ENCODE measurements around the gene KRT84. TPM values are rescaled to one million over a fixed set of nuclear protein-coding genes. Genes with fewer than 3 reads are reported as not detected.

KRT84 gene
- total and polyA plus RNA-seq, 7 donors, result not detected

- no peak overlapping the region for H3K4me3 ChIP-seq
- peaks cover 0 to 7% (median 2%) of the 10 kb centered on the region in 4 donors for H3K9me3 ChIP-seq
- no peak for DNase-seq
- 85 to 91% methylated on average over 3 of the region's 3 CpGs for WGBS, 2 donors
- TF ChIP-seq POLR2AphosphoS5 (IDR thresholded peaks at IDR 0.05) (no peak), EP300 (IDR thresholded peaks at IDR 0.05) (no peak), CTCF (IDR thresholded peaks at IDR 0.05) (no peak), POLR2A (IDR thresholded peaks at IDR 0.05) (no peak)
- no peak overlapping the region for H3K27ac ChIP-seq
- intact Hi-C loops (cut with DNase I), result no loop called here
- no peaks in the 10 kb centered on the region for H3K4me1 ChIP-seq
- H3K27me3 ChIP-seq, result no peaks in the 10 kb centered on the region
- no peaks in the 10 kb centered on the region for H3K36me3 ChIP-seq
Measured at GRCh38 chr12:52334185-52334584, 51.3 kb downstream of the KRT84 start.

DNA sequence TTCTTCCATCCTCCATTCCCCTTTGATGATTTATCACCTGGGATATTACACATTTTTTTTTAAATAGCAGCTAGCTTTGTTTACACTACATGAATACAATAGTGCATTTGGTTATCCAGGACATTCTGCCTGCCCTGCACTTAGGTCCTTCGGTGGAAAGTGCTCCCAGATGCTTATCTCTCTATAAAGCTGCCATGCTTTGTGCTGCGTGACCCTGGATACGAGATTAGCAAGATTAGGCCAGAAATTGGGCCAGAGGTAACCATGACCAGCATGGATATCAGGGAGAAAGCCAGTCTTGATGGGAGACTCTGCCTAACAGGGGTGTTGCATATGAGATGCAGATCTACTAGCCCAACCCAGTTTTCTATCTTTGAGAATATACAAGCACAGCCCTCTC lies 52.1 kb downstream of the KRT84 start:
- Histone ChIP-seq H3K27me3 (no peaks in the 10 kb centered on the region), H3K4me1 (no peaks in the 10 kb centered on the region), H3K27ac (no peak overlapping the region), H3K4me3 (no peak overlapping the region), H3K36me3 (no peaks in the 10 kb centered on the region), H3K9me3 (peaks cover 0 to 7% (median 2%) of the 10 kb centered on the region in 4 donors)
- peak; percentile 25 for DNase-seq
- WGBS, 2 donors, result 16 to 36% methylated on average over 3 of the region's 3 CpGs
- intact Hi-C loops (cut with DNase I), result no loop called here
- TF ChIP-seq EP300 (IDR thresholded peaks at IDR 0.05), result no peak
- no peak for TF ChIP-seq CTCF (IDR thresholded peaks at IDR 0.05)
- no peak for TF ChIP-seq POLR2A (IDR thresholded peaks at IDR 0.05)
- TF ChIP-seq POLR2AphosphoS5 (IDR thresholded peaks at IDR 0.05), result no peak

DNA sequence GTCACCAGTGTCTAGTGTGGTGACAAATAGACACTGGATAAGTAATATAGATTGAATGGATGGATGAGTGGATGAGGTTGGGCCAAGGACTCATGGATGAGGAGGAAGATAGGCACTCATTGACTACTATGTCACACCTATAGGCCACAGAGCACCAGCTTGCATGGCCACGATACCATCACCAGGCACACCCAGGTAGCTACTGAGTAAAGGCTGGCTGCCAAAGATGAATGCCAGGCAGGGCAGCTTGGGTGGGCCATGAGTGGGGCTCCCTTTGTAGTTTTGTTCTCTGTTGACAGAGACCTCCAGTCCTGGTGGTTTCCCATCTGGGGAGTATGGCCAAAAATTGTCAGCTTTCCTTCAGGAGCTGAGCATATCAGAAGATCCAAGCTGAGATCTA lies 53.1 kb downstream of the KRT84 start:
- peak; percentile 13 for DNase-seq
- Histone ChIP-seq H3K36me3 (no peaks in the 10 kb centered on the region), H3K4me1 (no peaks in the 10 kb centered on the region), H3K27me3 (no peaks in the 10 kb centered on the region), H3K9me3 (peaks cover 0 to 7% (median 2%) of the 10 kb centered on the region in 4 donors), H3K4me3 (no peak overlapping the region), H3K27ac (no peak overlapping the region)
- intact Hi-C loops (cut with DNase I), result no loop called here
- TF ChIP-seq CTCF (IDR thresholded peaks at IDR 0.05) (no peak), POLR2A (IDR thresholded peaks at IDR 0.05) (no peak), EP300 (IDR thresholded peaks at IDR 0.05) (no peak), POLR2AphosphoS5 (IDR thresholded peaks at IDR 0.05) (no peak)
- 92 to 95% methylated on average over 1 of the region's 1 CpG for WGBS, 2 donors

DNA sequence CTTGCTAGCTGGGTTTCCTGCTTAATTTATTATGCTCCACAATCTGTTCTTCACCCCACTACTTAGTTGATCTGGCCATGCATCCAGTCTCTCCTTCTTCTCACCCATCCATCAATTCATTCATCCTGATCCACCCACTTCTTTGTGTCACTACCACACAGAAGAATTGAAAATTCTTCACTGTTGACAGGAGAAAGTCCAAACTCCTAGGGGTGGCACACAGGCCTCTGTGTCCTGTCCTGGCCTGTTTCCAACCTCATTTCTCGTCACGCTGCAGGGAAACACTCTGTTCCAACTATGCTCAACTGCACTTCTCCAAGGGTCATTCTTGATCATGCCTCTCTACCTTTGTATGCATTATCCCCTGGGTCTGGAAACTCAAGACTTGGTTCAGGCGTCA lies 53.6 kb downstream of the KRT84 start:
- no peaks in the 10 kb centered on the region for H3K27me3 ChIP-seq
- H3K27ac ChIP-seq, result no peak overlapping the region
- no peaks in the 10 kb centered on the region for H3K4me1 ChIP-seq
- intact Hi-C loops (cut with DNase I), result no loop called here
- 63 to 83% methylated on average over 3 of the region's 3 CpGs for WGBS, 2 donors
- no peak for TF ChIP-seq CTCF (IDR thresholded peaks at IDR 0.05)
- TF ChIP-seq POLR2A (IDR thresholded peaks at IDR 0.05), result no peak
- no peak for TF ChIP-seq EP300 (IDR thresholded peaks at IDR 0.05)
- TF ChIP-seq POLR2AphosphoS5 (IDR thresholded peaks at IDR 0.05), result no peak
- DNase-seq, result peak; percentile 2
- no peaks in the 10 kb centered on the region for H3K36me3 ChIP-seq
- peaks cover 0 to 7% (median 2%) of the 10 kb centered on the region in 4 donors for H3K9me3 ChIP-seq
- H3K4me3 ChIP-seq, result no peak overlapping the region

DNA sequence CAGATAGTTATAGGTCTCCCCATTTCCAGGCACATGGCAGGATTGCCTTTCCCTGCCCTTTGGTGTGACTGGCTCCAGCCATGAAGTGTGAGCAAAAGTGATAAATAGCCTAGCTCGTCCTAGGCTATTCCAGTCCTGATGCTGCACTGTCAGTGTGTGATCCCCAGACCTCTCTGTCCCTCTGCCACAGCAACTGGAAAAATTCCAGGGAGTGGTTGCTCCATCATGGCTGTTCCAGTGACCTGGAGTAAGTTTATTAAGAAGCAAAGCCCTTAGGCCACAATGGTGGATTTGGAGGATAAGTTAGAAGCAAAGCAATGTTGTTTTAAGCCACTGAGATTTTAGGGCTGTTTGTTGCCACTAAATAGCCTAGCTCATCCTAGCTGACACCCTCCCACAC lies 54.4 kb downstream of the KRT84 start:
- no peak for TF ChIP-seq POLR2A (IDR thresholded peaks at IDR 0.05)
- TF ChIP-seq POLR2AphosphoS5 (IDR thresholded peaks at IDR 0.05), result no peak
- Histone ChIP-seq H3K27ac (no peak overlapping the region), H3K4me3 (no peak overlapping the region), H3K4me1 (no peaks in the 10 kb centered on the region), H3K27me3 (no peaks in the 10 kb centered on the region), H3K9me3 (peaks cover 0 to 2% (median 1%) of the 10 kb centered on the region in 4 donors), H3K36me3 (no peaks in the 10 kb centered on the region)
- DNase-seq, result no peak
- WGBS, 2 donors, result 47 to 81% methylated on average over 1 of the region's 1 CpG
- intact Hi-C loops (cut with DNase I), result no loop called here

Measured in sigmoid colon (tissue), 7 donors.